GM12801 (cell line): ENCODE data around the gene GLI2.

ENCODE experiments used
- TF ChIP-seq, protein P1 (sequence below): IDR thresholded peaks from one replicate; pipeline ENCODE4 v1.5.1; 2011; ENCODE audit warnings: control low read depth; ENCODE audit not compliant: insufficient read length; ENCODE audit errors: extremely low read depth

GLI2 gene

DNA sequence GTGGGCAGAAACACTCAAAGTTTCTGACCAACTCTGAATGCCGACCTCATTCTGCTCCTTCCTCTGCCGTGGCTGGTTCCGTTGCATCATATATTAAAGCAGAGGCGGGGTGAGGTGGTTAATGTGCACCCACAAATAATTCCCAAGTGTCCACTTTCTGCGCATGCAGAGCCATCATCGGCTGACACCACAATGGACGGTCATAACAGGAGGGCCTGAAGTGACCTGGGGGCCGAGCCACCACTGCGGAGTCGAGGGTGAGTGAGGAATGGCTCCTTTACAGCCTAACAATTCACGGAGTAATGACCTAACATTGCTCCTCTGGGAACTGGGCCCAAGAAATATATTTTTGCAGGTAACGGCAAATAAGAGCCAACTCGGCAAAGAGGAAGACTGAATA is 32.9 kb upstream of the GLI2 start:
- TF ChIP-seq, protein P1, sequence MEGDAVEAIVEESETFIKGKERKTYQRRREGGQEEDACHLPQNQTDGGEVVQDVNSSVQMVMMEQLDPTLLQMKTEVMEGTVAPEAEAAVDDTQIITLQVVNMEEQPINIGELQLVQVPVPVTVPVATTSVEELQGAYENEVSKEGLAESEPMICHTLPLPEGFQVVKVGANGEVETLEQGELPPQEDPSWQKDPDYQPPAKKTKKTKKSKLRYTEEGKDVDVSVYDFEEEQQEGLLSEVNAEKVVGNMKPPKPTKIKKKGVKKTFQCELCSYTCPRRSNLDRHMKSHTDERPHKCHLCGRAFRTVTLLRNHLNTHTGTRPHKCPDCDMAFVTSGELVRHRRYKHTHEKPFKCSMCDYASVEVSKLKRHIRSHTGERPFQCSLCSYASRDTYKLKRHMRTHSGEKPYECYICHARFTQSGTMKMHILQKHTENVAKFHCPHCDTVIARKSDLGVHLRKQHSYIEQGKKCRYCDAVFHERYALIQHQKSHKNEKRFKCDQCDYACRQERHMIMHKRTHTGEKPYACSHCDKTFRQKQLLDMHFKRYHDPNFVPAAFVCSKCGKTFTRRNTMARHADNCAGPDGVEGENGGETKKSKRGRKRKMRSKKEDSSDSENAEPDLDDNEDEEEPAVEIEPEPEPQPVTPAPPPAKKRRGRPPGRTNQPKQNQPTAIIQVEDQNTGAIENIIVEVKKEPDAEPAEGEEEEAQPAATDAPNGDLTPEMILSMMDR, result no peak

DNA sequence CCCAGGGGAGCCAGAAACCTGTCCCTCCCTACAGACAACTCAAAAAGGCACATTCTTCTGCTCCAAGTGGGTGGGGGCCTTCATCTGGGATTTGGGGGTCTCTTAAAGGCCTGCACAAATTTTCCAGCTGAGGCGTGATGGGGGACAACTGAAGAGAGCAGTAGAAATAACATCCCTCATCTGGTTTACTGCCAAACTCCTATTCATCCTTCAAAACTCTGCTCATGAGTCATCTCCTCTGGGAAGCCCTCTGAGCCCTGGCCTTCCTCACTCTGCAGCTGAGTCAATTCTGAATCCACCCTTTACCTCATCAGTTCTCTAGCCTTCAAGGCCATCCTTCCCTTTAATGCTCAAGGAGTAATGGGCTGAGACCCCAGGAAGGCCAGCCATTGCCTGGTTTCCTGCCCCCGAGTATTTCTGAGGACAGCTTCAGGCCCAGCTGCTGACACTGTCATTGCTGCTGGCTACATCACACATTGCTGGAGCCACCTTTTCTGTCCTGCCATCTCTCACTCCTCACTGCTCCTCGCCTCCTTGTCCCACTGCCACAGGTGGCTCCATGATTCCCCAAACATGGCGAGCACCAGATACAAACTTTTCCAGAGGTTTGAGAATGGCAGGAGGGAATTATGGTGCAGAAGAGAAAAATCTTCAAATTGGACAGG is 32.2 kb upstream of the GLI2 start:
- TF ChIP-seq, protein P1, result no peak

DNA sequence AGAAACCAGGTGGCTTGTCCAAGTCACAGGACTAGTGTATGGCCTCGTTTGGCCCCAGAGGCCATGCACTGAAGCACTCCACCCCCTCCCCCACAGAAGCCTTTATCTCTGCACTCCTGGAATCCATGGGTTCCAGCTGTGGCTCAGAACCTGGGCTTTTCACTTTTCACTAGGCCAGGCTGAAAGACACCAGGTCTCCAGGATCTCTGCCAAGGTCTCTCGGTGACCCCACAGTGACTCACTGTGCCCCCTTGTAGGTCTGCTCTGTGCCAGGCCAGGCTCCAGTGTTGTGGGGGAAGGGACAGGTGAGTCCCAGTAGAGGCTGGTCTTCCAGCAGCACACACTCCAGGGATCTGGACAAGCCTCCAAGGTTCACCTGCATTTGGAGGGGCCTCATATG is 31.0 kb upstream of the GLI2 start:
- TF ChIP-seq, protein P1, result no peak

DNA sequence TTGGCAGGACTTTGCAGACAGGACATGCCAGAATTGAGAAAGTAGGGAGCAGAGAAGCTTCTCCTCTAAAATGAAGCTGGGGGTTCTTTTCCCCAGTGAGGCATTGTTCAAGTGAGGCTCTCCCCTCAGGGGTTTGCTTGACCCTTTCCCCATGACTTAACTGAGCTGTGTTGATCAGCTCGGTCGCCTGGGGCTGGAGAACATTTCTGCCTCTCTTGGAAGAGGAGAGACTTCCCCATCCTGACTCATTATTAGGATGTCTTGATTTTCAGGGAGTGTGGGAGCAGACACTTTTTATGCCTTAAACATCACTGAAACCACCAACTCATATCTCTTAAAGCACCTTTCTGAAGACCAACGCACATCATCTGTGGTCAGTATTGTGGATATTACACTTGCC is 27.9 kb upstream of the GLI2 start:
- TF ChIP-seq, protein P1, result no peak

DNA sequence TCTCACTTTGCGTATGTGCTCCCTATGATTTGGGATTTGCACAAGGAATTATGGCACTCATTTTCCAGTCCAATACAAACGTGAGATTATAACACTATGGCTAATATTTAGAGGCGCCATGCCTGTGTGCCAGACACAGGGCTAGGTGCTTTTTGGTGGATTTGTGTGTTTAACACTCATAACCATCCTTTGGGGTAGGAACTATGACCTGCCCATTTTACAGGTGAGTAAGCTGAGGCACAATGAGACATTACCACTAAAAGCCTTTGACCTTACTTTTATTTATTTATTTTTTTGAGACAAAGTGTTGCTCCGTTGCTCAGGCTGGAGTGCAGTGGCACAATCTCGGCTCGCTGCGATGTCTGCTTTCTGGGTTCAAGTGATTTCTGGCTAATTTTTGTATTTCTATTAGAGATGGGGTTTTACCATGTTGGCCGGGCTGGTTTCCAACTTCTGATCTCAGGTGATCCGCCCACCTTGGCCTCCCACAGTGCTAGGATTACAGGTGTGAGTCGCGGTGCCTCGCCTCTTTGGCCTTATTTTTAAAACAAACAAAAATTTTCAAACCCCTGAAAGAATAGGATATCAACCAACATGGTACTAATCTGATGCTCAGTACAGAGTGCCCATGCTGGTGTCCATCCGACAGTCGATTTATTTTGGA is 26.6 kb upstream of the GLI2 start:
- TF ChIP-seq, protein P1, result no peak

DNA sequence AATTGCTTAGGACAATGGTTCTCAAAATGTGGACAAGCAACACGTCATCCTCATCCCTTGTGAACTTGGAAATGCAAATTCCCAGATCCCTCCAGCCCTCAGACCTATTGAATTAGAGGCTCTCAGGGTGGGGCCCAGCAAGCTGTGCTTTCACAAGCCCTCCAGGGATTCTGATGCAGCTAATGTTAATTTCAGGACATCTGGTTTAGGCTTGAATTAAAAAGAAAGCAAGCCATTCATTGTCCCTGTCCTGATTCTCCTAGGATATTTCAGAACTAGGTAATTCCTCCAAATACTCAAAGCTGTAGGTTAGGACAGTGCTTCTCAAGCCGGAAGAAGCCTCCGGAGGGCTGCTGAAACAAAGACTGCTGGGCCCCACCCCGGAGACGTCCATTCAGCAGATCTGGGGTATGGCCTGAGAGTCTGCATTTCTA is 26.0 kb upstream of the GLI2 start:
- TF ChIP-seq, protein P1, result no peak

DNA sequence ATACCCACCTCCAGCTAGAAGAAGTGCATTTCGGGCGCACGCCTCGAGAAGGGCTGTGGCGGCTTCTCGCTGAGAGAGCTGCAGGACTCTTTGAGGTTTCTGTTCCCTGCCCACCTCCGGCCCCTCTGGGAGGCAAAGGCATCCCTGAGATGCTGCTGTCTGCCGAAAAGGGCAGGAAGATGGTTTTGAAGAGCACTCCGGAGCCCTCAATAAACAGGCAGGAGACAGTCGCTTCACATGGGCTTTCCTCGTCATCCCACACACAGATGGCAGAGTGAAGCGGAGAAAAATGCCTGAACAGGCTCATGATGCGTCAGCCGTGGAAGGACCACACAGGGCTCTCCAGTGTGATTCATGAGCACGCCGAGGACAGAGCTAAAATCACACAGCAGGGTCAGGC is 25.4 kb upstream of the GLI2 start:
- TF ChIP-seq, protein P1, result no peak
